GM19099 (cell line): ENCODE measurements around the gene TTLL11.

Experiments used
- POLR2A ChIP-seq: IDR thresholded peaks from 3 replicates; pipeline ENCODE4 v1.6.1; 2011; ENCODE audit warnings: low read depth; ENCODE audit not compliant: insufficient read length; ENCODE audit errors: extremely low read depth

The TTLL11 gene

DNA sequence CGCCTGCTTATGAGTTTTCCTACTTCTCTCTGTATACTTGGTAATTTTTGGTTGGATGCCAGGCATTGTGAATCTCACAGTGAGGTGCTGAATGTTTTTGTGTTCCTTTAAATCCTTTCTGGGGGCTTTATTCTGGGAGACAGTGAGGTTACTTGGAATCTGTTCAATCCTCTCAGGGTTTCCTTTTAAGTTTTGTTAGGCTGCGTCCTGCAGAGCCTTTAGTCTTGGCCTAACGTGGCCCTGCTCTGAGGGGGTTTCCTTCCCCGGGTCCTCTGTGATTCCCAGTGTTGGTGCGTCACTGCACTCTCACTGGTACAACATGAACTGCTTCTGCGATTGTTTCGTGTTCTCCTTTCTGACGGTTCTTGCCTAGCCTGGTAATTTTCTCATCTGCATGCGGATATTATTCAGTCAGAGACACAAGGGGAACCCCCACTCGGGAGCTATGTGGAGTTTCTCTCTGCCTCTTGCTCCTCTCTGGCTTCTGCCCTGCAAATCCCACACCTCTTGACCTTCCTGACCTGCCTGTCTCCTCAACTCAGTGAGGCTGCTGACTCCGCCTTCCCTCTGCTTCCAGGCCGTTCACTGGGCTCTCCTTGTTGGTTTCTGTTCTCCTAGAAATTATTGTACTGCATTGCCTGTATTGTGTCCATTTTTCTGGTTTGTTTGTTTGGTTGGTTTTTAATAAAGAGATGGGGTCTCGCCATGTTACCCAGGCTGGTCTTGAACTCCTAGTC lies 313.6 kb downstream of the TTLL11 start:
- no peak for TF ChIP-seq POLR2A

DNA sequence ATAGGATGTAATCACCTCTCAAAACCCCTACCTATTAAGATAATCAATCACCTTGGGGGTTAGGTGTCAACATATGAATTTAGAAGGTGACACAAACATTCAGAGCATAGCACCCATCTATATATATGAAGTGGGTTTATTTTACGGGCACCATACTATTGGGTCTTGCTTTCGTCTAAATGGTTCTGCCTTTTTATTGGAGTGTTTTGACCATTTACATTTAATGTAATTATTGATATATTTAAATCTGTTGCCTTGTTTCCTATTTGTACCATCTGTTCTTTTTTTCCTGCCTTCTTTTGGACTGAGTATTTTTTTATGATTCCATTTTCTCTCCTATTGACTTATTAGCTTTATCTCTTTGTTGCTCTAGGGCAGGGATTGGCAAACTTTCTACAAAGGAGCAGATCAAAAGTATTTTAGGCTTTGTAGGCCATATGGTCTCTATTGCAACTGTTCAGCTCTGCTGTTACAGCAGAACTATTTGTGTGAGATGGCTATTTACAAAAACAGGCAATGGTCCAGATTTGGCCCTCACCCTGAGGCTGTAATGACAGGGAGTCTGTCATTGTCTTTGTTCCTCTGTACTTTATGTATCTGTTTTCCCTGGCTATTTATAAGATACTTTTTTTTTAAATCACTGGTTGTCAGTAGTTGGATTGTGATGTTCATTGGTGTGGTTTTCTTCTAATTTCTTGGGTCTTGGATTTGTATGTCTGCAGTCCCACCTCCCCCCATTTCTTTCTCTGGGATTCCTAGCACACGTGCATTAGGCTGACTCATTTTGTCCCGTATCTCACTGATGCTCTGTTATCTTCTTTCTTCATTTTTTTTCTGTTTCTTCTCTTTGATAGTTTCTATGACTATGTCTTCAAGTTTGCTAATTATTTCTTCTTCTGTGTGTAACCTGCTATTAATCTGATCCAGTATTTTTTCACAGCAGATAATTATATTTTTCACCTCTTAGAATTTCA lies 314.6 kb downstream of the TTLL11 start:
- no peak for TF ChIP-seq POLR2A

DNA sequence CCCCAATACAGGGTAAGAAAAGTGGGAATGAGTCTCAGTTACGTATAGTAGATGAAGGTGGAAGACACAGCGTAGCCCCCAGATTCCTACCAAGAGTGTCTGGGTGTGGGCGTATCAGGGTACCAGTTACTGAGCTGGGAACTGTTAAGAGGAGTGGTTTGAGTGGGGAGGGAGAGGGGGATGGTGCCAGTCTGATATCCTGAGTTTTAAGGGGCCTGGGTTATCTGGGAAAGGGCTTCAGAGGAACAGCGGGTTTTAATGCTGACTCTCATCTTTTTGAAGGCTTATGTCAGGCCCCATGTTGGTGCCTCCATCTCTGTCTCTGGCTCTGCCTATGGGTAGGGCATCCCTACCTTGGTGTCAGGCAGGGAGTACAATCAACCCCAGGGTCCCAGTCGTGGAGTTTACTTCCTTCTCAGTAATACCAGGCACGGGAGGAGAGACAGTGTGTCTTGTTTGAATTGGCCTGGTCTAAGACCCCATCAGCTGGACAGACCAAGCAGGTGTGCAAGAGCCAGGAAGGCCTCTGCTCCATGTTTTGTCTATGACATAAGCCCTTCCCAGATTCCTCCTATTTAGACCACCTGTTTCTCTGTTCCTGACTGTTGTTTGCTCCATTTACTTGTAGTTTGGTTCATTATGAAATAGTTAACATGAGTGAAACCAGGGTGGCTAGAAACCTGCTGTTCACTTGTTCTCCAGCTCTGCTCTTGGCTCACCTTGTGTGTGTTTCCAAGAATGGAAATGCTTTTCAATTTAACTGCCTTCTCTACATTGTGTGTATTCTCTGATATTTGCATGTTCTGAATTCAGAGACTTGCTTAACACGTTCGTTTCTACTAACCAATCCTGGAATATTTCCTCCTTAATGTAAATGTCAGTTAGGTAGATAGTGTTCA lies 316.1 kb downstream of the TTLL11 start:
- no peak for TF ChIP-seq POLR2A

DNA sequence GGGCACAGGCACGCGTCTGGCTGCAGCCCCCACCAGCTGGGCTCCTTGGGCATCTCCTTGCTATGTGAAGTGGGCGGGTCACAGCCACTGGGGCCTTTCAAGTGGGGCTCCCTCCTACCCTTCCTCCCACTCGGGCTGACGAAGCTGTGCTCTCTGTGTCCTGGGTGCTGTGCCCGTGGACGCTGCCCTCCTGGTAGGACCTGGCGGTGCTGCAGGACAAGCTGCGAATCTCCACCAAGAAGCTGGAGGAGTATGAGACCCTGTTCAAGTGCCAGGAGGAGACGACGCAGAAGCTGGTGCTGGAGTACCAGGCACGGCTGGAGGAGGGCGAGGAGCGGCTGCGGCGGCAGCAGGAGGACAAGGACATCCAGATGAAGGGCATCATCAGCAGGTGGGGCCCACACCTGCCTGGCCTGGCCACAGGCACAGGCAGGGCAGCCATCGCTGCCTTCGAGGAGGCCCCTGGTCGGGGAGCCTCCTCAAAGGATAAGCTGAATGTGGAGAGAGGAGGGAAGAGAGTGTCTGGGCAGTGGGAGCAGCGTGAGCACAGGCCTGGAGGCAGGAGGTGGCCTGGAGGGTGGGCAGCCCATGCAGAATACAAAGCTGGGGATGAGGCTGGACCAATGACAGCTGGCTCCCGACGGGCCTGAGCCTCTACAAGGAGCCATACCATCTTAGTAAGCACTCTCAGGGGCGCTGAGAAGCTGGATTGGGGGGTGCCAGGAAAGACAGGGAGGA lies 316.9 kb downstream of the TTLL11 start:
- no peak for TF ChIP-seq POLR2A

DNA sequence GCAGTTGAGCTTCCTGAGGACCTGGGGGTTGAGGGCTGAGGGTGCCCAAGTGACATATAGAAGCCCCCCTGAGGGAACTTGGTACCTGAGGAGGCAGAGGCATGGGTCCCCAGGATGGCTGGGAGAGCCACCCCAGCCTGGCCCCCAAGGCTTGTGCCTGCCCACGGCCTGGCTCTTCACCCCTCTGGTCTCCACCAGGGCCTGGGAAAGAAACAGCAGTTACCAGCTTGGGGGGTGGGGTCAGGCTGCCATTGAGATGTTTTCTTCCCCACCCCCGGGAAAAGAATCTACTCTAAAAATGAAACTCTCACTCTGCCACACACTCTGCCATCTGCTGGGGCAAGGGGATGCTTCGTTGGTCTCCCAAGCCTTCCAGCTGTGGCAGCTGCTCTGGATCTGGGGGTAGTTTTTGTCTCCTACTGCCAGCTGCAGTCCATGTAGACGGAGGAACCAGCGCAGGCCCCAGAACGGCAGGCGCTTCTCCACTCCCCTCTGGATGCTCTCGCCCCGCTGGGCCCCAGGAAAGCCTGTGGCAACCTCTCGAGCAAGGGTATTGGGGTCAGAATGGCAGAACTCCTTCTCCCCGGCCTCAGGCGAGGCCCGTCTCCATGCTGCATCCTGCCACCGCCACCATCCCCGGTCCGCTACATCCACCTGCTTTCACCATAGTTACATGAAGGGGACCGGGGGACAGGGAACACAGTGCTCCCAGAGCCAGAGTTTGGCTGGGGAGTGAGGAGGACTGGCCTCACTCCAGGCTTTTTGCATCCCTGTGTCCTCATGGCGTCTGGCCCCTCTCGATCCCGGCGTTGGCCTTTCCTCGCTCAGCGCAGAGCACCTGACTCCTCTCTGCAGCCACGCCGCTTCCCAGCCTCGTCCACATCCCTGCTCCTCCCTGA lies 318.1 kb downstream of the TTLL11 start:
- no peak for TF ChIP-seq POLR2A

DNA sequence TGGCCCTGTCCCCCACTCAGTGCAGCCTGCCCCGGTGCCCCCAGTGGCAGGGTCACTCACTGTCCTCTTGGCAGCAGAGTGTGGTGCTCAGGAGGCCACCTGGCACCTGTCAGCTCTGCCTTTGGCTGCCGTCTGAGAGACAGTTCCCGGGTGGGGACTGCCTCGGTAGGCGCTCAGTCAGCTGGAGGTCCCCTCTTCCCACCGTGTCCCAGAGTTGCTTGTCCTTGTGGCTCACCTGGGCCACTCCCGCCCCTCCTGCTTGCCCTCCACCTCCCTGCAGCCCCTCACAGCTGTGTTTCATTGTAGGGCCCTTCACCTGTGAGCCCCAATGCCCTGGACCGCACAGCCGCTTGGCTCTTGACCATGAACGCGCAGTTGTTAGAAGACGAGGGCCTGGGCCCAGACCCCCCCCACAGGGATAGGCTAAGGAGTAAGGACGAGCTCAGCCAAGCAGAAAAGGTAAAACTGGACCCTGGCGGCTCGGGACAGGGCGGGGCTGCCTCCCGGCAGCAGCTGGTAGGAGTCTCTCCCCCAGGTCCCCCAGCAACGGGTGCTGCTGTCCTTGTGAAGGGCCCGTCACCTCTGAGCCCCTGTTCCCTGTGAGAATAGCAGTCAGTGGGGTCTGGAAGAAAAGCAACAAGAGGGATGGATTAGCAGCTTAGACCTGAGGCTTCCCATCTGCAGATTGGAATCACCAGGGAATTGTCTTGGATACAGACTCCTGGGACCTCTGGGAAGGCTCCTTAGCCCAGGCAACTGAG lies 319.0 kb downstream of the TTLL11 start:
- no peak for TF ChIP-seq POLR2A

DNA sequence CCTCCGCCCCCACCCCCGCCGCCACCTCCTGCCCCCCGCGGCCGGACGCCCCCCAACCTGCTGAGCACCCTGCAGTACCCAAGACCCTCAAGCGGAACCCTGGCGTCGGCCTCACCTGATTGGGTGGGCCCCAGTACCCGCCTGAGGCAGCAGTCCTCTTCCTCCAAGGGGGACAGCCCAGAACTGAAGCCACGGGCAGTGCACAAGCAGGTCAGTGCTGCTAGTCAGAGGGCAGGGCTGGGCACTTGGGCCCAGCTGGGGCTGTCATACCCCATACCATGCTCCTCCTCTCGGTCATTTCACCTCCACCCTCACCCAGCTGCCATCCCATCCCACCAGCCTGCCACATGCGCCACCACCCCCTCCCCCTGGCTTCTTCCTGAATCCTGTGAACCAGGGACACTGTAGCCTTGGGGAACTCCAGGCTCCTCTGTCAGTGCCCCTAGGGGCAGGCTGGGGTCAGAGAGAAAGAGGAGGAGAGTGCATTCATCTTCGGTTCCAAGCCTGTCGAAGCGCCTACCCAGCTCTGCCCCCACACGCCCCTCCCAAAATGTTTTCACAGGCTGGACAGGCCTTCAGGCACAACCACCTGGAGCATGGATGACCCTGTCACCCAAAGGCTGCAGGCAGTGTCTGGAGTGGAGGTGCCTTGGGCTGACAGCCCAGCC lies 319.7 kb downstream of the TTLL11 start:
- no peak for TF ChIP-seq POLR2A

DNA sequence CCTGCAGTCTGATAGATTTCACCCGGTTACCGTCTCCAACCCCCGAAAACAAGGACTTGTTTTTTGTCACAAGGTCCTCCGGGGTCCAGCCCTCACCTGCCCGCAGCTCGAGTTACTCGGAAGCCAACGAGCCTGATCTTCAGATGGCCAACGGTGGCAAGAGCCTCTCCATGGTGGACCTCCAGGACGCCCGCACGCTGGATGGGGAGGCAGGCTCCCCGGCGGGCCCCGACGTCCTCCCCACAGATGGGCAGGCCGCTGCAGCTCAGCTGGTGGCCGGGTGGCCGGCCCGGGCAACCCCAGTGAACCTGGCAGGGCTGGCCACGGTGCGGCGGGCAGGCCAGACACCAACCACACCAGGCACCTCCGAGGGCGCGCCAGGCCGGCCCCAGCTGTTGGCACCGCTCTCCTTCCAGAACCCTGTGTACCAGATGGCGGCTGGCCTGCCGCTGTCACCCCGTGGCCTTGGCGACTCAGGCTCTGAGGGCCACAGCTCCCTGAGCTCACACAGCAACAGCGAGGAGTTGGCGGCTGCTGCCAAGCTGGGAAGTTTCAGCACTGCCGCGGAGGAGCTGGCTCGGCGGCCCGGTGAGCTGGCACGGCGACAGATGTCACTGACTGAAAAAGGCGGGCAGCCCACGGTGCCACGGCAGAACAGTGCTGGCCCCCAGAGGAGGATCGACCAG lies 320.4 kb downstream of the TTLL11 start:
- no peak for TF ChIP-seq POLR2A
